ENCODE data around the gene MORF4L2.
"Not testable (repeated sequence)": the region's sequence is repeated elsewhere in the genome, so short reads cannot be mapped to it uniquely, and the experiment has no call there.

Gene MORF4L2

GRCh38 chrX:103657066-103657465 is 29.4 kb downstream of the MORF4L2 start:
- not testable (repeated sequence) for H4K91ac ChIP-seq (ENCODE audit: low read depth, low read length); H2AFZ ChIP-seq (ENCODE audit: insufficient read depth, low read length, poor library complexity); H3K79me2 ChIP-seq (ENCODE audit: control insufficient read depth, insufficient read depth, low read length, poor library complexity); H3K27ac ChIP-seq (ENCODE audit: low read depth, low read length); H3K9ac ChIP-seq (ENCODE audit: low read length); H3K4ac ChIP-seq (ENCODE audit: low read depth, low read length); H2BK12ac ChIP-seq (ENCODE audit: low read length); H2AK5ac ChIP-seq (ENCODE audit: low read length); H3K4me3 ChIP-seq (ENCODE audit: low read depth, low read length); H3K4me1 ChIP-seq (ENCODE audit: control insufficient read depth in 1 of 2, insufficient read depth in 2 of 2, low read length in 2 of 2); H4K12ac ChIP-seq (ENCODE audit: low read depth, low read length); H3K79me1 ChIP-seq (ENCODE audit: low read length); H3K4me2 ChIP-seq (ENCODE audit: low read length); H3K18ac ChIP-seq (ENCODE audit: low read length); H2BK5ac ChIP-seq (ENCODE audit: low read depth, low read length, poor library complexity); H4K8ac ChIP-seq (ENCODE audit: low read depth, low read length); H3K9me3 ChIP-seq (ENCODE audit: insufficient read depth, low read depth, low read length); H2BK120ac ChIP-seq (ENCODE audit: insufficient read depth, low read length, poor library complexity); H3K36me3 ChIP-seq (ENCODE audit: control insufficient read depth in 1 of 2, insufficient read depth in 2 of 2, low read length in 2 of 2); H3K27me3 ChIP-seq (ENCODE audit: insufficient read depth, low read length); H3K23ac ChIP-seq (ENCODE audit: low read length); H3K14ac ChIP-seq (ENCODE audit: low read length)
- WGBS (ENCODE audit: extremely low coverage, insufficient coverage, insufficient read length), result no CpG with 5 or more reads among the region's 2 CpGs
- peak in 1 of 2 donors; percentile 30 for DNase-seq

- no CpG with 5 or more reads among the region's 3 CpGs for WGBS (ENCODE audit: extremely low coverage, insufficient coverage, insufficient read length)
- no peak overlapping the region for H3K9ac ChIP-seq (ENCODE audit: low read length)
- no peaks in the 10 kb centered on the region for H3K79me2 ChIP-seq (ENCODE audit: control insufficient read depth, insufficient read depth, low read length, poor library complexity)
- no peaks in the 10 kb centered on the region for H3K4me1 ChIP-seq (ENCODE audit: control insufficient read depth in 1 of 2, insufficient read depth in 2 of 2, low read length in 2 of 2)
- no peaks in the 10 kb centered on the region for H3K36me3 ChIP-seq (ENCODE audit: control insufficient read depth in 1 of 2, insufficient read depth in 2 of 2, low read length in 2 of 2)
- DNase-seq, result peak; percentile 47 to 61
- H3K27ac ChIP-seq (ENCODE audit: low read depth, low read length), result no peak overlapping the region
- no peak overlapping the region for H3K4me2 ChIP-seq (ENCODE audit: low read length)
- H3K79me1 ChIP-seq (ENCODE audit: low read length), result no peaks in the 10 kb centered on the region
- no peak overlapping the region for H2BK5ac ChIP-seq (ENCODE audit: low read depth, low read length, poor library complexity)
- no peaks in the 10 kb centered on the region for H3K27me3 ChIP-seq (ENCODE audit: insufficient read depth, low read length)
- H3K4me3 ChIP-seq (ENCODE audit: low read depth, low read length), result no peak overlapping the region
- H2AK5ac ChIP-seq (ENCODE audit: low read length), result no peak overlapping the region
- no peak overlapping the region for H4K91ac ChIP-seq (ENCODE audit: low read depth, low read length)
- H3K18ac ChIP-seq (ENCODE audit: low read length), result no peak overlapping the region
- H3K9me3 ChIP-seq (ENCODE audit: insufficient read depth, low read depth, low read length), result no peaks in the 10 kb centered on the region
- no peak overlapping the region for H3K14ac ChIP-seq (ENCODE audit: low read length)
- no peak overlapping the region for H2BK120ac ChIP-seq (ENCODE audit: insufficient read depth, low read length, poor library complexity)
- H4K12ac ChIP-seq (ENCODE audit: low read depth, low read length), result no peak overlapping the region
- H3K23ac ChIP-seq (ENCODE audit: low read length), result no peak overlapping the region
- H2BK12ac ChIP-seq (ENCODE audit: low read length), result no peak overlapping the region
- no peak overlapping the region for H4K8ac ChIP-seq (ENCODE audit: low read depth, low read length)
- H3K4ac ChIP-seq (ENCODE audit: low read depth, low read length), result no peak overlapping the region
- no peak overlapping the region for H2AFZ ChIP-seq (ENCODE audit: insufficient read depth, low read length, poor library complexity)
Measured at GRCh38 chrX:103656617-103657016, 29.9 kb downstream of the MORF4L2 start.

- not testable (repeated sequence) for H3K9me3 ChIP-seq (ENCODE audit: insufficient read depth, low read depth, low read length); H3K4me2 ChIP-seq (ENCODE audit: low read length); H3K27me3 ChIP-seq (ENCODE audit: insufficient read depth, low read length); H2BK120ac ChIP-seq (ENCODE audit: insufficient read depth, low read length, poor library complexity); H3K23ac ChIP-seq (ENCODE audit: low read length); DNase-seq; H3K79me2 ChIP-seq (ENCODE audit: control insufficient read depth, insufficient read depth, low read length, poor library complexity); H3K4me1 ChIP-seq (ENCODE audit: control insufficient read depth in 1 of 2, insufficient read depth in 2 of 2, low read length in 2 of 2); H3K79me1 ChIP-seq (ENCODE audit: low read length); H4K12ac ChIP-seq (ENCODE audit: low read depth, low read length); H3K27ac ChIP-seq (ENCODE audit: low read depth, low read length); H3K4me3 ChIP-seq (ENCODE audit: low read depth, low read length); H3K14ac ChIP-seq (ENCODE audit: low read length); H2AK5ac ChIP-seq (ENCODE audit: low read length); H3K4ac ChIP-seq (ENCODE audit: low read depth, low read length); H2AFZ ChIP-seq (ENCODE audit: insufficient read depth, low read length, poor library complexity); H3K36me3 ChIP-seq (ENCODE audit: control insufficient read depth in 1 of 2, insufficient read depth in 2 of 2, low read length in 2 of 2); H3K18ac ChIP-seq (ENCODE audit: low read length); H2BK5ac ChIP-seq (ENCODE audit: low read depth, low read length, poor library complexity); H4K8ac ChIP-seq (ENCODE audit: low read depth, low read length); H2BK12ac ChIP-seq (ENCODE audit: low read length); H3K9ac ChIP-seq (ENCODE audit: low read length); H4K91ac ChIP-seq (ENCODE audit: low read depth, low read length)
- WGBS (ENCODE audit: extremely low coverage, insufficient coverage, insufficient read length), result no CpG with 5 or more reads among the region's 7 CpGs
Measured at GRCh38 chrX:103655230-103656000, 31.1 kb downstream of the MORF4L2 start.

DNA sequence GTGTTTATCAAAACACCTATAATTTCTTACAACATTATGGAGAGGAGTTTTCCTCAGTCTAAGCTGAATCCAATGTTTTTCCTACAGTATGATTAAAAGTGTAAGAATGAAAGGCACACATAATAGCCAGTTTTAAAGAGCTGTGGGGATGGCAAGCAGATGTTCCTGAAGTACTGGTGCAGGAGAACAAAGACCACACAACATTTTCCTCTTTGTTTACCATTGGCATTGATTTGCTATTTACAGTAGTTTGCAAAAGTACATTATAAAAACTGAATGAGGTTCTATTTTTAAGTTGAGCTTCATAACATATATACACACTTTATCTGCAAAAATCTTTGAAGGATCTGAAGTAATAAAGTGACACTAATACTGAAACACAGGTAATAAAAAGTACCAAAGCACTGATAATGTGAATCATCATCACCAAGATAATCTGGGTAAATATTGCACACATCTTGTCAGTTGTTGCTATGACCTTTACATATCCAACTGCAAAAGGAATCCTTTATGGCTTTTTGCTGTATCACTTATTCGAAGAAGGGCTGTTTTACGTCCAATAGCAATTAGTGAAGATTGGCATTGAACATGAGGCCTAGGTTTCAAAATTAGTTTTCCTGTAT is 35.2 kb downstream of the MORF4L2 start:
- Histone ChIP-seq H3K79me2 (ENCODE audit: control insufficient read depth, insufficient read depth, low read length, poor library complexity) (no peaks in the 10 kb centered on the region), H2BK5ac (ENCODE audit: low read depth, low read length, poor library complexity) (no peak overlapping the region), H4K91ac (ENCODE audit: low read depth, low read length) (no peak overlapping the region), H3K36me3 (ENCODE audit: control insufficient read depth in 1 of 2, insufficient read depth in 2 of 2, low read length in 2 of 2) (no peaks in the 10 kb centered on the region), H3K4me3 (ENCODE audit: low read depth, low read length) (no peak overlapping the region), H2AFZ (ENCODE audit: insufficient read depth, low read length, poor library complexity) (no peak overlapping the region), H3K9me3 (ENCODE audit: insufficient read depth, low read depth, low read length) (no peaks in the 10 kb centered on the region), H2BK12ac (ENCODE audit: low read length) (no peak overlapping the region), H3K14ac (ENCODE audit: low read length) (no peak overlapping the region), H4K8ac (ENCODE audit: low read depth, low read length) (no peak overlapping the region), H2AK5ac (ENCODE audit: low read length) (no peak overlapping the region), H3K27ac (ENCODE audit: low read depth, low read length) (no peak overlapping the region), H4K12ac (ENCODE audit: low read depth, low read length) (no peak overlapping the region), H3K23ac (ENCODE audit: low read length) (no peak overlapping the region), H3K79me1 (ENCODE audit: low read length) (no peaks in the 10 kb centered on the region), H2BK120ac (ENCODE audit: insufficient read depth, low read length, poor library complexity) (no peak overlapping the region), H3K9ac (ENCODE audit: low read length) (no peak overlapping the region), H3K27me3 (ENCODE audit: insufficient read depth, low read length) (no peaks in the 10 kb centered on the region), H3K4ac (ENCODE audit: low read depth, low read length) (no peak overlapping the region), H3K4me2 (ENCODE audit: low read length) (no peak overlapping the region), H3K4me1 (ENCODE audit: control insufficient read depth in 1 of 2, insufficient read depth in 2 of 2, low read length in 2 of 2) (no peaks in the 10 kb centered on the region), H3K18ac (ENCODE audit: low read length) (no peak overlapping the region)
- WGBS (ENCODE audit: extremely low coverage, insufficient coverage, insufficient read length), result no CpG with 5 or more reads among the region's 2 CpGs
- DNase-seq, result no peak
